ENCODE results near the gene GCNT1.
"Not testable (repeated sequence)": the region's sequence is repeated elsewhere in the genome, so short reads cannot be mapped to it uniquely, and the experiment has no call there.

Gene GCNT1

GRCh38 chr9:76528642-76529190 lies 69.7 kb downstream of the GCNT1 start:
- no peak overlapping the region for H3K27ac ChIP-seq
- no peaks in the 10 kb centered on the region for H4K20me1 ChIP-seq
- H3K4me2 ChIP-seq, result no peak overlapping the region
- no peak overlapping the region for H3K9ac ChIP-seq
- H3K27me3 ChIP-seq, result no peaks in the 10 kb centered on the region
- no peak for TF ChIP-seq Cebpa-rat (IDR thresholded peaks at IDR 0.05)
- peaks cover 10% of the 10 kb centered on the region; the same call in 1 of the 2 replicates for H3K4me1 ChIP-seq
- no peak overlapping the region for H3K4me3 ChIP-seq
- H3K36me3 ChIP-seq, result no peaks in the 10 kb centered on the region
- H3K9me3 ChIP-seq, result peaks cover 18% of the 10 kb centered on the region

- H4K20me1 ChIP-seq, result no peaks in the 10 kb centered on the region
- H3K9me3 ChIP-seq, result peaks cover 16% of the 10 kb centered on the region
- H3K4me1 ChIP-seq, result peaks cover 10% of the 10 kb centered on the region; the same call in 1 of the 2 replicates
- no peak overlapping the region for H3K9ac ChIP-seq
- H3K27me3 ChIP-seq, result no peaks in the 10 kb centered on the region
- no peaks in the 10 kb centered on the region for H3K36me3 ChIP-seq
- no peak overlapping the region for H3K4me2 ChIP-seq
- H3K27ac ChIP-seq, result no peak overlapping the region
- H3K4me3 ChIP-seq, result no peak overlapping the region
- no peak for TF ChIP-seq Cebpa-rat (IDR thresholded peaks at IDR 0.05)
These were observed 70.7 kb downstream of the GCNT1 start for GRCh38 chr9:76529653-76530052.

GRCh38 chr9:76530458-76531110 lies 71.6 kb downstream of the GCNT1 start:
- Histone ChIP-seq H4K20me1 (no peaks in the 10 kb centered on the region), H3K36me3 (no peaks in the 10 kb centered on the region), H3K9me3 (peaks cover 16% of the 10 kb centered on the region), H3K9ac (no peak overlapping the region), H3K4me1 (peaks cover under 1% of the 10 kb centered on the region; the same call in 1 of the 2 replicates), H3K4me2 (no peak overlapping the region), H3K4me3 (no peak overlapping the region), H3K27me3 (no peaks in the 10 kb centered on the region), H3K27ac (no peak overlapping the region)
- no peak for TF ChIP-seq Cebpa-rat (IDR thresholded peaks at IDR 0.05)

- H3K4me3 ChIP-seq, result no peak overlapping the region
- TF ChIP-seq Cebpa-rat (IDR thresholded peaks at IDR 0.05), result no peak
- H3K9ac ChIP-seq, result no peak overlapping the region
- peaks cover 16% of the 10 kb centered on the region for H3K9me3 ChIP-seq
- no peaks in the 10 kb centered on the region for H3K4me1 ChIP-seq
- H3K27ac ChIP-seq, result no peak overlapping the region
- H4K20me1 ChIP-seq, result no peaks in the 10 kb centered on the region
- H3K27me3 ChIP-seq, result no peaks in the 10 kb centered on the region
- H3K4me2 ChIP-seq, result no peak overlapping the region
- no peaks in the 10 kb centered on the region for H3K36me3 ChIP-seq
These were observed 72.3 kb downstream of the GCNT1 start for GRCh38 chr9:76531231-76531780.

- H3K9ac ChIP-seq, H4K20me1 ChIP-seq, H3K4me1 ChIP-seq, H3K27ac ChIP-seq, H3K4me2 ChIP-seq, H3K36me3 ChIP-seq, H3K4me3 ChIP-seq, H3K27me3 ChIP-seq: not testable (repeated sequence)
- peaks cover 10% of the 10 kb centered on the region for H3K9me3 ChIP-seq
These were observed 73.9 kb downstream of the GCNT1 start for GRCh38 chr9:76532877-76533276.

- H3K4me2 ChIP-seq, result no peak overlapping the region
- no peaks in the 10 kb centered on the region for H4K20me1 ChIP-seq
- TF ChIP-seq Cebpa-rat (IDR thresholded peaks at IDR 0.05), result no peak
These were observed 75.0 kb downstream of the GCNT1 start for GRCh38 chr9:76534026-76534425.

GRCh38 chr9:76537150-76537646 lies 78.2 kb downstream of the GCNT1 start:
- TF ChIP-seq Cebpa-rat (IDR thresholded peaks at IDR 0.05), result no peak
- Histone ChIP-seq H3K4me2 (no peak overlapping the region), H3K36me3 (no peaks in the 10 kb centered on the region), H3K9me3 (peaks cover 1% of the 10 kb centered on the region; the same call in 1 of the 2 replicates), H3K27me3 (no peaks in the 10 kb centered on the region), H3K4me1 (no peaks in the 10 kb centered on the region), H3K9ac (no peak overlapping the region), H3K27ac (no peak overlapping the region), H4K20me1 (no peaks in the 10 kb centered on the region), H3K4me3 (no peak overlapping the region)

More at GRCh38 chr9:76534026-76534425, 75.0 kb downstream of the GCNT1 start:
- Histone ChIP-seq H3K9me3 (no peaks in the 10 kb centered on the region), H3K27me3 (no peaks in the 10 kb centered on the region), H3K27ac (no peak overlapping the region), H3K4me3 (no peak overlapping the region), H3K9ac (no peak overlapping the region), H3K36me3 (no peaks in the 10 kb centered on the region), H3K4me1 (no peaks in the 10 kb centered on the region)

GRCh38 chr9:76539180-76539579 lies 80.2 kb downstream of the GCNT1 start:
- Histone ChIP-seq H3K27ac (no peak overlapping the region), H4K20me1 (no peaks in the 10 kb centered on the region), H3K4me2 (no peak overlapping the region), H3K36me3 (no peaks in the 10 kb centered on the region), H3K4me3 (no peak overlapping the region), H3K9me3 (peaks cover 14% of the 10 kb centered on the region), H3K27me3 (no peaks in the 10 kb centered on the region), H3K4me1 (no peaks in the 10 kb centered on the region), H3K9ac (no peak overlapping the region)
- TF ChIP-seq Cebpa-rat (IDR thresholded peaks at IDR 0.05), result no peak

- TF ChIP-seq Cebpa-rat (IDR thresholded peaks at IDR 0.05), result no peak
- H3K4me2 ChIP-seq, result no peak overlapping the region
- no peak overlapping the region for H3K27ac ChIP-seq
- H3K9me3 ChIP-seq, result peaks cover 14% of the 10 kb centered on the region
- no peaks in the 10 kb centered on the region for H3K4me1 ChIP-seq
- H4K20me1 ChIP-seq, result no peaks in the 10 kb centered on the region
- H3K4me3 ChIP-seq, result no peak overlapping the region
- H3K9ac ChIP-seq, result no peak overlapping the region
- no peaks in the 10 kb centered on the region for H3K36me3 ChIP-seq
- H3K27me3 ChIP-seq, result no peaks in the 10 kb centered on the region
These were observed 83.4 kb downstream of the GCNT1 start for GRCh38 chr9:76542360-76542759.

GRCh38 chr9:76545191-76545590 lies 86.2 kb downstream of the GCNT1 start:
- no peaks in the 10 kb centered on the region for H4K20me1 ChIP-seq
- TF ChIP-seq Cebpa-rat (IDR thresholded peaks at IDR 0.05), result no peak
- no peak overlapping the region for H3K27ac ChIP-seq
- H3K9me3 ChIP-seq, result peaks cover 14% of the 10 kb centered on the region
- H3K9ac ChIP-seq, result no peak overlapping the region
- H3K4me1 ChIP-seq, result no peaks in the 10 kb centered on the region
- no peaks in the 10 kb centered on the region for H3K27me3 ChIP-seq
- no peak overlapping the region for H3K4me3 ChIP-seq
- H3K4me2 ChIP-seq, result no peak overlapping the region
- no peaks in the 10 kb centered on the region for H3K36me3 ChIP-seq

Measured in BLaER1 (cell line).